ENCODE measurements around the gene PPFIA1. TPM values are rescaled to one million over a fixed set of nuclear protein-coding genes. Genes with fewer than 3 reads are reported as not detected.

PPFIA1 gene
- total and polyA plus RNA-seq, 11 donors, result 15.8 to 53.1 (median 39.1) TPM

- ATAC-seq (no peak), DNase-seq (no peak)
- Histone ChIP-seq H3K27ac (peak overlapping the region in 1 of 12 donors; percentile 49), H3K4me1 (peaks cover 0 to 34% (median 17%) of the 10 kb centered on the region in 12 donors), H3K36me3 (peaks cover 0 to 25% (median 0%) of the 10 kb centered on the region in 9 donors), H3K9me3 (no peaks in the 10 kb centered on the region), H3K27me3 (no peaks in the 10 kb centered on the region), H3K4me3 (peak overlapping the region in 1 of 12 donors; percentile 15)
- intact Hi-C loops (cut with DNase I), result no loop called here
- TF ChIP-seq, protein P1, sequence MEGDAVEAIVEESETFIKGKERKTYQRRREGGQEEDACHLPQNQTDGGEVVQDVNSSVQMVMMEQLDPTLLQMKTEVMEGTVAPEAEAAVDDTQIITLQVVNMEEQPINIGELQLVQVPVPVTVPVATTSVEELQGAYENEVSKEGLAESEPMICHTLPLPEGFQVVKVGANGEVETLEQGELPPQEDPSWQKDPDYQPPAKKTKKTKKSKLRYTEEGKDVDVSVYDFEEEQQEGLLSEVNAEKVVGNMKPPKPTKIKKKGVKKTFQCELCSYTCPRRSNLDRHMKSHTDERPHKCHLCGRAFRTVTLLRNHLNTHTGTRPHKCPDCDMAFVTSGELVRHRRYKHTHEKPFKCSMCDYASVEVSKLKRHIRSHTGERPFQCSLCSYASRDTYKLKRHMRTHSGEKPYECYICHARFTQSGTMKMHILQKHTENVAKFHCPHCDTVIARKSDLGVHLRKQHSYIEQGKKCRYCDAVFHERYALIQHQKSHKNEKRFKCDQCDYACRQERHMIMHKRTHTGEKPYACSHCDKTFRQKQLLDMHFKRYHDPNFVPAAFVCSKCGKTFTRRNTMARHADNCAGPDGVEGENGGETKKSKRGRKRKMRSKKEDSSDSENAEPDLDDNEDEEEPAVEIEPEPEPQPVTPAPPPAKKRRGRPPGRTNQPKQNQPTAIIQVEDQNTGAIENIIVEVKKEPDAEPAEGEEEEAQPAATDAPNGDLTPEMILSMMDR (IDR thresholded peaks at IDR 0.05), result no peak
- TF ChIP-seq POLR2A (IDR thresholded peaks at IDR 0.05), result no peak
- WGBS, 4 donors, result 72 to 86% (median 81%) methylated on average over 4 of the region's 4 CpGs
Measured at GRCh38 chr11:70315716-70316115, 45.2 kb downstream of the PPFIA1 start.

DNA sequence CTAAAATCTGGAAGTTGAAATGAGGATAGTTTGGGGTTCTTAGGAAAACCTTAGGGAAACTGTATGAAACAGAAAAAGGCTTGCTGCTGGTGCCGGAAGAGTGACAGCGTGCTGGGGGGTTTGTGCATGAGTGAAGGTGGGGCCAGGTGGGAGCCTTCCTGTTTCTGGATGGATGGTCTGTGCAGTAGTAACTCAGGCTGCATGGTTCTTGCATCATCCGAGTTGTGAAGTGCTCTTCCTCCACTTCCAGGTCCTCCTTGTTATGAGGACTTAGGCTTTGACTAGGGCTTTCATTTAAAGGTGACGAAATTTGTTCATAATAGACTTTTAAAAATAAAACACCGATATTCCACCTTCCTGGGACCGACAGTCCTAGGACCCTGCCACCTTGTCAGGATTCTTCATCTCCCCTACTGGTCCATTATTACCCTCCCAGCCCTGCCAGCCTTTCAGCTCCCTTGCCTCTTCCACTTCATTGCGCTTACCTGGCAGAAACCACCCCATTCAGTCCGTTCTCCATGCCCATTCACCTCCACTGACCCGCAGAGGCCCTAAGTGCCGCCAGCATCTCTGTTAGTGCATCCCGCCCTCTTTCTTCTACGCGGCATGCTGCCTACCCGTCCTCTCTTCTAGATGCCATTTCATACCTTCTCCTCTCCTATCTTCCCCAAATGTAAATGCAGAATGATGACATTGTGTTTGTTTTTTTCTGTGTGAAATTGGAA lies 47.3 kb downstream of the PPFIA1 start:
- Histone ChIP-seq H3K4me3 (no peak overlapping the region), H3K27ac (no peak overlapping the region), H3K4me1 (peaks cover 0 to 39% (median 16%) of the 10 kb centered on the region in 12 donors), H3K27me3 (no peaks in the 10 kb centered on the region), H3K36me3 (peaks cover 0 to 27% (median 3%) of the 10 kb centered on the region in 9 donors), H3K9me3 (no peaks in the 10 kb centered on the region)
- DNase-seq, result no peak
- intact Hi-C loops (cut with DNase I), result no loop called here
- ATAC-seq, result no peak
- 93 to 96% (median 95%) methylated on average over 14 of the region's 14 CpGs for WGBS, 4 donors
- no peak for TF ChIP-seq POLR2A (IDR thresholded peaks at IDR 0.05)
- TF ChIP-seq, protein P1 (IDR thresholded peaks at IDR 0.05), result no peak

DNA sequence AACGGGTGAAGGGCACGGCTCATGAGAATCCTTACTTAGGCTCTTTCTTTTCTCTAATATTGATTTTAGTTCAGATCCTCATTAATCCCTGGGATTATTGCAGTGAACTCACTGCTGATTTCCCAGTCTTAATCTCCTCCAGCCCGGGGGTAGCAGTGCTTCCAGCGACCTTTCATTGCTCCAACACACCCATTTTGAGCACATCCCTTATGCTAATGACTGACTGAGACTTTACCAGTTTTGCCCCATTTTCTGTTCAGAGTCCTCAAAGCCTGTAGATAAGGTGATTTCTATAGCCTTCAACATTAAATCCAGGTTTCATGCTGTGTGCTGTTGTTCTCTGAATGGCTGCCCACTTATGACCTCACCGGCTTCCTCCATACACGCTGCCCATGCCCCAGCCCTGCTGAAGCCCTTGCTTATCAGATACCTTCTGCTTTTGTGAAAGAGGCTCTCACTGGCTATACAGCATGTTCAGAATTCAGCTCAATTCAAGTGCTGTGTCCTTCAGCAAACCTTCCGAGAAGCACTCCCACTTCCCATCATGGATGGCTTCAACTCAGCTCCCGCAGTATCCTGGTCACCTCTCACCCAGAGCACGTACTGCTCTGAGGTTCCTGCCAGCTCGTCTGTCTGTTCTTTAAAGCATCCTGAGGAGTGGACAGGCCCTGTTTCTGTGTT lies 49.0 kb downstream of the PPFIA1 start:
- H3K4me3 ChIP-seq, result no peak overlapping the region
- no peaks in the 10 kb centered on the region for H3K27me3 ChIP-seq
- H3K4me1 ChIP-seq, result peaks cover 0 to 47% (median 11%) of the 10 kb centered on the region in 12 donors
- WGBS, 4 donors, result 57 to 73% (median 61%) methylated on average over 10 of the region's 10 CpGs
- ATAC-seq, result peak; percentile 70 to 87 (median 84)
- H3K9me3 ChIP-seq, result no peaks in the 10 kb centered on the region
- peak overlapping the region in 5 of 12 donors; percentile 13 to 72 (median 60) for H3K27ac ChIP-seq
- peak in 2 of 5 donors; percentile 54 to 69 for DNase-seq
- H3K36me3 ChIP-seq, result peaks cover 0 to 36% (median 8%) of the 10 kb centered on the region in 9 donors
- TF ChIP-seq POLR2A (IDR thresholded peaks at IDR 0.05), result no peak
- TF ChIP-seq, protein P1 (IDR thresholded peaks at IDR 0.05), result no peak
- intact Hi-C loops (cut with DNase I), result no loop called here

- intact Hi-C loops (cut with DNase I), result no loop called here
- no peak for DNase-seq
- no peak for TF ChIP-seq POLR2A (IDR thresholded peaks at IDR 0.05)
- TF ChIP-seq, protein P1 (IDR thresholded peaks at IDR 0.05), result no peak
- Histone ChIP-seq H3K4me1 (peaks cover 0 to 58% (median 19%) of the 10 kb centered on the region in 12 donors), H3K27ac (peak overlapping the region in 1 of 12 donors; percentile 90), H3K9me3 (no peaks in the 10 kb centered on the region), H3K4me3 (no peak overlapping the region), H3K27me3 (no peaks in the 10 kb centered on the region), H3K36me3 (peaks cover 0 to 59% (median 39%) of the 10 kb centered on the region in 9 donors)
- WGBS, 4 donors, result 92 to 95% (median 94%) methylated on average over 2 of the region's 2 CpGs
- no peak for ATAC-seq
Measured at GRCh38 chr11:70322666-70323065, 52.2 kb downstream of the PPFIA1 start.
